Activated CD8-positive, alpha-beta T cell treated with anti-CD3 and anti-CD28 coated beads, Interleukin-2, amount 10 ng/mL, durations not matched to agents 7 days and 5 days (primary cell): Measurements from ENCODE around the gene TFCP2L1. TPM values are rescaled to one million over a fixed set of nuclear protein-coding genes. Genes with fewer than 3 reads are reported as not detected.
"Not testable (repeated sequence)": the region's sequence is repeated elsewhere in the genome, so short reads cannot be mapped to it uniquely, and the experiment has no call there.

Experiments used
- ATAC-seq: fragments of 150-1000 bp; cut with Tn5 transposase; one replicate; pipeline ENCODE4 v1.10.0; 2021; ENCODE audit warnings: moderate library complexity
- CTCF ChIA-PET: fragments of 350-600 bp; sonication (Branson Sonifier 250); formaldehyde crosslinking; loops from one replicate; lab custom pipeline; 2021; ENCODE audit warnings: antibody characterized with exemption; lab: Charles Lee
- POLR2A ChIA-PET: fragments of 350-600 bp; sonication (Branson Sonifier 250); formaldehyde crosslinking; loops from one replicate; lab custom pipeline; 2021; ENCODE audit warnings: antibody characterized with exemption; lab: Charles Lee
- DNase-seq: peaks from one replicate; pipeline ENCODE4 v3.0.0-alpha.2; 2020
- H3K27ac Mint-ChIP-seq: one replicate; pipeline ENCODE4 v1.8.0; 2021; ENCODE audit warnings: mild to moderate bottlenecking, mixed read lengths
- H3K27me3 Mint-ChIP-seq: one replicate; pipeline ENCODE4 v1.8.0; 2021; ENCODE audit warnings: low read depth, mixed read lengths
- H3K36me3 Mint-ChIP-seq: one replicate; pipeline ENCODE4 v1.8.0; 2021; ENCODE audit warnings: low read depth, mixed read lengths
- H3K4me1 Mint-ChIP-seq: one replicate; pipeline ENCODE4 v1.8.0; 2021; ENCODE audit warnings: low read depth, mixed read lengths
- H3K4me3 Mint-ChIP-seq: one replicate; pipeline ENCODE4 v1.8.0; 2021; ENCODE audit warnings: mild to moderate bottlenecking, mixed read lengths
- H3K9me3 Mint-ChIP-seq: one replicate; pipeline ENCODE4 v1.8.0; 2022; ENCODE audit warnings: mixed read lengths; ENCODE audit not compliant: insufficient read depth
- total RNA-seq, 2 experiments: library from RNA; stranded (reverse); gene quantifications; one replicate each; pipeline ENCODE4 v1.2.3, GENCODE V29; 2021

Gene TFCP2L1, protein sequence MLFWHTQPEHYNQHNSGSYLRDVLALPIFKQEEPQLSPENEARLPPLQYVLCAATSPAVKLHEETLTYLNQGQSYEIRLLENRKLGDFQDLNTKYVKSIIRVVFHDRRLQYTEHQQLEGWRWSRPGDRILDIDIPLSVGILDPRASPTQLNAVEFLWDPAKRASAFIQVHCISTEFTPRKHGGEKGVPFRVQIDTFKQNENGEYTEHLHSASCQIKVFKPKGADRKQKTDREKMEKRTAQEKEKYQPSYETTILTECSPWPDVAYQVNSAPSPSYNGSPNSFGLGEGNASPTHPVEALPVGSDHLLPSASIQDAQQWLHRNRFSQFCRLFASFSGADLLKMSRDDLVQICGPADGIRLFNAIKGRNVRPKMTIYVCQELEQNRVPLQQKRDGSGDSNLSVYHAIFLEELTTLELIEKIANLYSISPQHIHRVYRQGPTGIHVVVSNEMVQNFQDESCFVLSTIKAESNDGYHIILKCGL
- total RNA-seq: under 1 TPM in 1 of 2 experiments, not detected in 1; 0.16 TPM

GRCh38 chr2:121284463-121285449 lies at the start of gene TFCP2L1:
Gene TFCP2L1 (minus strand): TSS chr2:121285202. CDS start chr2:121285109, 93 bp downstream.
- peak; percentile 54 for DNase-seq
- ATAC-seq: peak; percentile 90
- ChIA-PET CTCF (no interaction called here), POLR2A (no interaction called here)
- peaks cover 10% of the 10 kb centered on the region for H3K4me1 Mint-ChIP-seq
- no peak within 1 kb of the TSS for H3K27ac Mint-ChIP-seq
- H3K36me3 Mint-ChIP-seq: no peaks in the 10 kb centered on the region
- H3K9me3 Mint-ChIP-seq: no peaks in the 10 kb centered on the region
- H3K27me3 Mint-ChIP-seq: peaks cover 41% of the 10 kb centered on the region
- H3K4me3 Mint-ChIP-seq: peak within 1 kb of the TSS; percentile 58

- Mint-ChIP-seq H3K27me3 (no peaks in the 10 kb centered on the region), H3K4me1 (no peaks in the 10 kb centered on the region), H3K27ac (no peak overlapping the region), H3K36me3 (no peaks in the 10 kb centered on the region), H3K9me3 (no peaks in the 10 kb centered on the region), H3K4me3 (no peak overlapping the region)
- ChIA-PET POLR2A (no interaction called here), CTCF (interaction anchor here (1.1 kb wide), 1 partner anchor 189 kb away, joined by 4 read pairs; no protein-coding TSS in a partner anchor)
- DNase-seq: no peak
- no peak for ATAC-seq
Observed at GRCh38 chr2:121333834-121334558, 49.0 kb upstream of the TFCP2L1 start.

- ChIA-PET POLR2A (no interaction called here), CTCF (no interaction called here)
- Mint-ChIP-seq H3K27ac (no peak overlapping the region), H3K27me3 (no peaks in the 10 kb centered on the region), H3K4me1 (no peaks in the 10 kb centered on the region), H3K4me3 (no peak overlapping the region), H3K36me3 (no peaks in the 10 kb centered on the region), H3K9me3 (no peaks in the 10 kb centered on the region)
- ATAC-seq (no peak), DNase-seq (no peak)
Observed at GRCh38 chr2:121333231-121333630, 48.2 kb upstream of the TFCP2L1 start.

DNA sequence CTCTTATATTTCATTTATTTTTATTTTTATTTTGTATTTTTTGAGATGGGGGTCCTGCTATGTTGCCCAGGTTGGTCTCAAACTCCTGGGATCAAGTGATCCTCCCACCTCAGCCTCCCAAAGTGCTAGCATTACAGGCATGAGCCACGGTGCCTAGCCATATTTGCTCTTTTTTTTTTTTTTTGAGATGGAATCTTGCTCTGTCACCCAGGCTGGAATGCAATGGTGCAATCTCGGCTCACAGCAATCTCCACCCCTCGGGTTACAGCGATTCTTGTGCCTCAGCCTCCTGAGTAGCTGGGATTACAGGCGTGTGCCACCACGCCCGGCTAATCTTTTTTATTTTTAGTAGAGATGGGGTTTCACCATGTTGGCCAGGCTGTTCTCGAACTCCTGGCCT lies 46.3 kb upstream of the TFCP2L1 start:
- H3K27me3 Mint-ChIP-seq, CTCF ChIA-PET, H3K9me3 Mint-ChIP-seq, DNase-seq, H3K4me3 Mint-ChIP-seq, H3K4me1 Mint-ChIP-seq, POLR2A ChIA-PET, H3K27ac Mint-ChIP-seq, H3K36me3 Mint-ChIP-seq, ATAC-seq: not testable (repeated sequence)

- ATAC-seq: no peak
- H3K4me1 Mint-ChIP-seq: no peaks in the 10 kb centered on the region
- H3K36me3 Mint-ChIP-seq: no peaks in the 10 kb centered on the region
- no peak for DNase-seq
- H3K27ac Mint-ChIP-seq: no peak overlapping the region
- H3K27me3 Mint-ChIP-seq: no peaks in the 10 kb centered on the region
- POLR2A ChIA-PET: no interaction called here
- no peaks in the 10 kb centered on the region for H3K9me3 Mint-ChIP-seq
- CTCF ChIA-PET: no interaction called here
- no peak overlapping the region for H3K4me3 Mint-ChIP-seq
Observed at GRCh38 chr2:121330921-121331320, 45.9 kb upstream of the TFCP2L1 start.

GRCh38 chr2:121329786-121330185 lies 44.8 kb upstream of the TFCP2L1 start:
- H3K4me1 Mint-ChIP-seq: no peaks in the 10 kb centered on the region
- ATAC-seq (no peak), DNase-seq (no peak)
- no peaks in the 10 kb centered on the region for H3K9me3 Mint-ChIP-seq
- H3K27me3 Mint-ChIP-seq: peaks cover 5% of the 10 kb centered on the region
- no peak overlapping the region for H3K27ac Mint-ChIP-seq
- H3K4me3 Mint-ChIP-seq: no peak overlapping the region
- no peaks in the 10 kb centered on the region for H3K36me3 Mint-ChIP-seq
- ChIA-PET POLR2A (no interaction called here), CTCF (no interaction called here)

- no peak overlapping the region for H3K27ac Mint-ChIP-seq
- no peak for ATAC-seq
- ChIA-PET CTCF (no interaction called here), POLR2A (no interaction called here)
- H3K27me3 Mint-ChIP-seq: peaks cover 5% of the 10 kb centered on the region
- no peaks in the 10 kb centered on the region for H3K4me1 Mint-ChIP-seq
- H3K9me3 Mint-ChIP-seq: no peaks in the 10 kb centered on the region
- DNase-seq: no peak
- H3K4me3 Mint-ChIP-seq: no peak overlapping the region
- no peaks in the 10 kb centered on the region for H3K36me3 Mint-ChIP-seq
Observed at GRCh38 chr2:121326628-121327027, 41.6 kb upstream of the TFCP2L1 start.

DNA sequence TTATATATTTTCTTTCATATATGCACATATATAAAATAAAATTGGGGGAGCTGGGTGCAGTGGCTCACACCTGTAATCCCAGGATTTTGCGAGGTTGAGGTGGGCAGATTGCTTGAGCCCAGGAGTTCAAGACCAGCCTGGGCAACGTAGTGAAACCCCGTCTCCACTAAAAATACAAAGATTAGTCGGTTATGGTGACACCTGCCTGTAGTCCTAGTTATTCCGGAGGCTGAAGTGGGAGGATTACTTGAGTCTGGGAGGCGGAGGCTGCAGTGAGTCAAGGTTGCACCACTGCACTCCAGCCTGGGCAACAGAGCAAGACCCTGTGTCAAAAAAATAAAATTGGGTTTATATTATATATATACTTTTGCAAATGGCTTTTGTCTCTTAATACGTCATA lies 39.6 kb upstream of the TFCP2L1 start:
- ATAC-seq: no peak

DNA sequence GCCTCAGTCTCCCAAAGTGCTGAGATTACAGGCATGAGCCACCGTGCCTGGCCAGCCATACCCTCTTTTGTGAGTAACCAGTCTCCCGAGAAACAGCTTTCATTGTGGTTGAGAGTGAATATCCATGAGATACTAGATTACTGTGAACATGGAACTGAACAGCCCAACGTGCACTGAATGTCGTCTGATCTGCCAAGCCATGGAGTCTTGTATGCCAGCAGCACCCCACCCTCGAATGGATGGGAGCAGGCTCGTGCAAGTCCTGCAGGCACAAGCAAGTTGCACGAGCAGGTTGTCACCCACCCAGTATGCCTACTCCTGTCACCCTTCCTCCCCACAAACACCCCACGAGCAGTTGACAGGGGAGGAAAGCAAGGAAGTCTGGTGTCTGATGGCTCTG lies 36.5 kb upstream of the TFCP2L1 start:
- DNase-seq: no peak
- H3K36me3 Mint-ChIP-seq: no peaks in the 10 kb centered on the region
- peaks cover 5% of the 10 kb centered on the region for H3K27me3 Mint-ChIP-seq
- CTCF ChIA-PET: no interaction called here
- POLR2A ChIA-PET: no interaction called here
- ATAC-seq: no peak
- no peak overlapping the region for H3K4me3 Mint-ChIP-seq
- H3K9me3 Mint-ChIP-seq: no peaks in the 10 kb centered on the region
- H3K4me1 Mint-ChIP-seq: no peaks in the 10 kb centered on the region
- H3K27ac Mint-ChIP-seq: no peak overlapping the region

More for the DNA sequence above, 39.6 kb upstream of the TFCP2L1 start:
- Mint-ChIP-seq H3K27me3 (peaks cover 5% of the 10 kb centered on the region), H3K4me1 (no peaks in the 10 kb centered on the region), H3K4me3 (no peak overlapping the region), H3K27ac (no peak overlapping the region), H3K36me3 (no peaks in the 10 kb centered on the region), H3K9me3 (no peaks in the 10 kb centered on the region)
- ChIA-PET CTCF (interaction anchor here (0.6 to 1.0 kb wide), 2 partner anchors 196 to 199 kb away, joined by 3 to 4 read pairs; no protein-coding TSS in a partner anchor), POLR2A (no interaction called here)
- DNase-seq: no peak

DNA sequence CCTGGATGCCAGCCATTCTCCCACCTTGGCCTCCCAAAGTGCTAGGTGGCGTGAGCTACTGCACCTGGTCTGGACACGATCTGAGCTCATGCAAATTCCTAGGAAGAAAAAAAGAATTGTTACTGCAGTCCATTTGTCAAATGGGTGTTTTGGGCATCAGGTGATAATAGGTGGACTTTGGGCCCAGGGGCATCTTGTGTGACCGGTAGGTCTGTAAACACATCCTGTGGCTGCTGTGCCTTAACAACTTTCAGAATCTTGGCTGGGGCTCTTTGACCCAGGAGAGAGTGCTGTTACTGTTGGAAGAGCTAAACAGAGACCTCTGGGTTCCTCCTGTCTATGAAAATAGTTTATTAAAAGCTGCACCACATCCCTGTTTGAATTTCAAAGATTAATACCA lies 34.9 kb upstream of the TFCP2L1 start:
- H3K27ac Mint-ChIP-seq: no peak overlapping the region
- ChIA-PET POLR2A (no interaction called here), CTCF (no interaction called here)
- no peak for ATAC-seq
- no peak overlapping the region for H3K4me3 Mint-ChIP-seq
- H3K36me3 Mint-ChIP-seq: no peaks in the 10 kb centered on the region
- no peak for DNase-seq
- H3K9me3 Mint-ChIP-seq: no peaks in the 10 kb centered on the region
- peaks cover under 1% of the 10 kb centered on the region for H3K27me3 Mint-ChIP-seq
- H3K4me1 Mint-ChIP-seq: no peaks in the 10 kb centered on the region

DNA sequence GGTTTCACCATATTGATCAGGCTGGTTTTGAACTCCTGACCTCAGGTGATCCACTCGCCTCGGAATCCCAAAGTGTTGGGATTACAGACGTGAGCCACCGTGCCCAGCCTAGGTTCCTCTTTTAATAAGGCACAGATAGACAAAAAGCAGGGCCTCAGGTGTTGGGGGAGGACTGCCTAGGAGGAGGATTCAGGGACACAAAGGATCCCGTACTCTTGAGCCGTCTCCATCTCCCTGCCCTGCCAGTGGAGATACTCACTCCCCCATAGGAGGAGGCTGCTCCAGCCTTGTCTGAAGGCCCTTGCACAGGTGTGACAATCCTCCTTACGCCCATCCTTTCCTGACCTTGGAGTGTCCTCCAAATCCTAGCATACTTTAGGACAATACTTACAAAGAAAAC lies 32.0 kb upstream of the TFCP2L1 start:
- H3K4me3 Mint-ChIP-seq: no peak overlapping the region
- CTCF ChIA-PET: no interaction called here
- H3K27me3 Mint-ChIP-seq: peaks cover 1% of the 10 kb centered on the region
- no peaks in the 10 kb centered on the region for H3K36me3 Mint-ChIP-seq
- H3K9me3 Mint-ChIP-seq: no peaks in the 10 kb centered on the region
- no peak overlapping the region for H3K27ac Mint-ChIP-seq
- DNase-seq (no peak), ATAC-seq (no peak)
- H3K4me1 Mint-ChIP-seq: no peaks in the 10 kb centered on the region
- POLR2A ChIA-PET: no interaction called here
